Endometrial microvascular endothelial cells (primary cell): ENCODE results near the gene ELANE. TPM values are rescaled to one million over a fixed set of nuclear protein-coding genes. Genes with fewer than 3 reads are reported as not detected.
"Not testable (repeated sequence)": the region's sequence is repeated elsewhere in the genome, so short reads cannot be mapped to it uniquely, and the experiment has no call there.

Experiments
- in situ Hi-C: cut with HindIII; loops from 2 replicates; pipeline ENCODE4 v1.10.0; 2017; ENCODE audit warnings: low sequenced_read_pairs, low pct_unique_long_range_greater_than_20kb; ENCODE audit errors: inconsistent ontology term
- total RNA-seq: library from RNA; depleted of rRNA; stranded (reverse); fragments of >200 nt; gene quantifications from one replicate; pipeline ENCODE4 v1.2.3, GENCODE V29; 2015; ENCODE audit errors: inconsistent ontology term

ELANE gene
- total RNA-seq, 1 donor from 2014 or later = not detected

GRCh38 chr19:813219-814151 lies 38.6 kb upstream of the ELANE start:
- in situ Hi-C loops = no loop called here

- in situ Hi-C loops = no loop called here
Measured at GRCh38 chr19:814152-815078, 37.7 kb upstream of the ELANE start.

GRCh38 chr19:815079-815774 lies 36.9 kb upstream of the ELANE start:
- in situ Hi-C loops = no loop called here

GRCh38 chr19:815775-816499 lies 36.2 kb upstream of the ELANE start:
- in situ Hi-C loops = no loop called here

GRCh38 chr19:816500-816857 lies 35.6 kb upstream of the ELANE start:
- in situ Hi-C loops = no loop called here

GRCh38 chr19:820212-820611 lies 31.9 kb upstream of the ELANE start:
- in situ Hi-C loops = not testable (repeated sequence)

- in situ Hi-C loops = no loop called here
Measured at GRCh38 chr19:821231-821824, 30.8 kb upstream of the ELANE start.

- in situ Hi-C loops = no loop called here
Measured at GRCh38 chr19:821825-822503, 30.1 kb upstream of the ELANE start, which contains the start of gene PLPPR3. Gene PLPPR3, minus strand, starts transcription at chr19:821955. Its CDS starts 396 bp downstream, at chr19:821559.

GRCh38 chr19:823565-824121 lies 28.5 kb upstream of the ELANE start:
- in situ Hi-C loops = no loop called here

- in situ Hi-C loops = no loop called here
Measured at GRCh38 chr19:824885-825284, 27.2 kb upstream of the ELANE start.

- in situ Hi-C loops = no loop called here
Measured at GRCh38 chr19:825897-826644, 26.0 kb upstream of the ELANE start.

- in situ Hi-C loops = no loop called here
Measured at GRCh38 chr19:827314-827709, 24.8 kb upstream of the ELANE start.

GRCh38 chr19:827710-828321 lies 24.3 kb upstream of the ELANE start, which contains the start of gene AZU1:
Gene AZU1, plus strand, starts transcription at chr19:827837. Its CDS starts 10 bp downstream, at chr19:827847.
- in situ Hi-C loops = no loop called here

GRCh38 chr19:829129-829758 lies 22.9 kb upstream of the ELANE start:
- in situ Hi-C loops = no loop called here

- in situ Hi-C loops = no loop called here
Measured at GRCh38 chr19:831407-832369, 20.4 kb upstream of the ELANE start.
